GM21723 (cell line): ENCODE data around the gene EFEMP1.

Source experiments
- ATAC-seq: cut with Tn5 transposase; IDR thresholded peaks from one replicate; pipeline ENCODE4 v1.9.1; 2021; ENCODE audit warnings: mild to moderate bottlenecking, moderate library complexity; ENCODE audit not compliant: unreplicated experiment

EFEMP1 gene

DNA sequence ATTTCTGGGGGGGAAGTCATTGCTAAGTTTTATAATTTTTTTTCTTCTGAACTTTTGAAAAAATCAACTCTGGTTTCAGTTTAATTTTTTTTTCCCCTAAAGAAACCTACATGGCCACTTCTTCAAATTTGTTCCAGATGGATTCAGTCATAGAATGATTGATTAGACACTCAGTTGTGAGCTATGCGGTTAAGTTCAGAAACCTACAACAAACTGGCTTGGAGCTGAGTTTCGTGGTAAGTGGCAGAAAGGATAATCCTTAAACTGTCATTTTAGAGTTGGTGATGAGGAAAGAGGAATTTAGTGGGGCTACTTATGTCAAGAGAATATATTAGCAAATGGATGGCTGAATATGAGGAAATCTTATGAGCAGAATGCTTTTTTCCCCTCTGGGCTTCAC, 23.7 kb downstream of the EFEMP1 start:
- no peak for ATAC-seq

GRCh38 chr2:55898386-55899040, 25.1 kb downstream of the EFEMP1 start:
- no peak for ATAC-seq

DNA sequence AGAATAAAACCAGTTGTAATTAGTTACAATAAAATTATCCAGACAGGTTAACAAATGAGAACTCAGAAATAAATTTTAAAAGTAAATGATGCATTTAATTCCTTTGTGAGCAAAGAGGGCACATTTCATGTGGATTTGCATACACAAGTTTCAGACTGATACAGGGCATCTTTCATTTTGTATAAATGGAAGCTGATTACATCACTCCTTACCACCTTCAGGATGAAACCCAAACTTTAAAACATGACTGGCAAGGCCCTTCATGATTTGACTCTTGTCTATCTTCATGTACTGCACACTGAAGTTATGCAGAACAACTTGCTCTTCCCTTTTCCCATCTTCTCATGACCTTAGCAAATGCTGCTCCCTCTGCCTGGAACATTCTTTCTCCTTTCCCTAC, 26.9 kb downstream of the EFEMP1 start:
- no peak for ATAC-seq

GRCh38 chr2:55894720-55895119, 28.9 kb downstream of the EFEMP1 start:
- ATAC-seq, result no peak

- no peak for ATAC-seq
Observed at GRCh38 chr2:55891671-55892094, 31.9 kb downstream of the EFEMP1 start.

GRCh38 chr2:55888936-55889335, 34.6 kb downstream of the EFEMP1 start:
- ATAC-seq, result no peak

DNA sequence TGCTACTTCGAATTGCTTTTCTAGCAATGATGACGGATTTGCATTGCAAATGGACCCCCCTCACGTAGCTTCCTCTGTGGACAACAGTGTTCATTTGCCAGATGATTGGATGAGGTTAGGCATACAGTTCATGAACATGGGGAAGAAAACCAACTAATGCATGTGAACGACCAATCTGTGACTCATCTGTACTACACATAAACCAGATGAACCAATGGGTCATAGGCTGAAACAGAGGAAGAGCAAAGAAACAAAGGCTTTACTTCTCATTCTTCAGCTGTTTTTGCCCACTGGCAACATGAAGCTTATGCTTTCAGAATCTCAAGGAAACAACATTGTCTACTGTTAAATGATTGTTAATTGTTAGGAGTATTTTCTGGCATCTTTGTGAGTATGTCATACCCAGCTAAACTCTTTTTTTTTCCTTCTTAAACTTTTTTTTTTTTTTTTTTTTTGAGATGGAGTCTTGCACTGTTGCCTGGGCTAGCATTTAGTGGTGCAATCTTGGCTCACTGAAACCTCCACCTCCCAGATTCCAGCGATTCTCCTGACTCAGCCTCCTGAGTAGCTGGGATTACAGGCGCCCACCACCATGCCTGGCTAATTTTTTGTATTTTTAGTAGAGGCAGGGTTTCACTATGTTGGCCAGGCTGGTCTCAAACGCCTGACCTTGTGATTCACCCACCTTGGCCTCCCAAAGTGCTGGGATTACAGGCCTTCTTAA, 35.5 kb downstream of the EFEMP1 start:
- no peak for ATAC-seq

DNA sequence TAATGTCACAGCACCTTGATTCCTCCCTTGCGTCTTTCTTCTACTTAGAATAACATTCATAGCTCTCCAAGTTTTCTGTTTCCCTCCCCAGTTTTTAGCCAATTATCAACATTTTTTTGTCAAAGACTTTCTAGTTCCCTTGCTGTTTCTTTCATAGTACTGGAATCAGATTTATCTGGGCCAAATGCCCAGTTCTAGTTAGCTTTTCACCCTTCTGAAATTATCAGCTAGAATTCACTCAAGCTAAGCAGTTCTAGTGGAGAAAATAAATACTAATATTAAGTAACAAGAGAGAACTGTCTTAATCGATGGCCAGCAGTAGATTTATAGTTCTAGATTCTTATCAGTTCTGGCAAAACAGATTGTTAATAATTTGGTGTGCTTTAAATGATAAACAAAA, 36.2 kb downstream of the EFEMP1 start:
- ATAC-seq, result no peak

DNA sequence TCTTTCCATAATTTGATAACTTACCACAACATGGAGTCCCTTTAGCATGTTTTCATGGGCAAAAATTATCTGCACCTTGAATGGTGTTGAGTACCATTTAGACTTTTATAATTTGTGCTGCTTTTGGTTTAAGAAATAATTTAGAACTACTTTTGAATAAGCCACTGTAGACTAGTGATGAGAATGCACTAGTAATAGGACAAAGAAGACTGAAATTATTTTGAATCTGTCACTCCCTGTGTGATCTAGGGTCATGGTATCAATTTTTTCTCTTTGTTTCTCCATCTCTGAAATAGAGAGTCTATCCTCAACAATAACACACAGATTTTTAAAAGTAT, 37.7 kb downstream of the EFEMP1 start:
- no peak for ATAC-seq

DNA sequence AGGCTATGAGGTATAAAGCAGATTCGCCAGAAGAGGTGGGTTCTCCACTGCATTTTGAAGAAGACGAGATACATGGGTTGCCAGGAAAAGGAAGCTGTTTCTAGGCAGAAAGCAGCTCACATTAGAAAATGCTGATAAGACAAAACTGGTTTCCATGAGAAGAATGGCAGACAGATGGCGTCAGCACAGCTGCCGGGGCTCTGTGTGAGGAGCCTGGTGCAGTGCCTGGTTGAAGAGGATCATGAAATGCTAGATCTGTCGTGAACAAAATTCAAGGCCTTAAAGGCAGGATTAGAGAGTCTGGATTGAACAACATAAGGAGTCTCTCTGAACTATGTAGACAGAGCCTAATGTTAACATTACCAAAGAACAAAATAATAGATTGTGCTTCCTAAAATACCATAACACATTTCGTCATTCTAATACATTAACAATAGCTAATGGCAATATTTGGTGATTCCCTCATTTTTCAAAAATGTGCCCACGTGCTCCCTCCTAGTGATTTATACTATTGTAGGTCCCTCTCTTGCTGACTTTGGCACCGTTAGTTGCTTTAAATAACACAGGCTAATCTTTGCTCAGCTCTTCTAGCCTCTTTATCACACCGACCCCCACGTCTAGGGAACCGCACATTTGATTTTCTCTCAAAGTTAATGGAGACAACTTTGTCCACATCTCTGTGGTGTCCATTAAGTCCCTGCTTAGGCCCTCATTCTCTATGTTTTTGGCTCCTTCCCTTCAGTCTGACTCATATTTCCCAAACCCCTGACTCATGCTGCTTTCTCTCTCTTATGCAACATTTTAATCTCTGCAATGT, 38.2 kb downstream of the EFEMP1 start:
- no peak for ATAC-seq

- no peak for ATAC-seq
Observed at GRCh38 chr2:55883829-55884228, 39.8 kb downstream of the EFEMP1 start.

GRCh38 chr2:55883357-55883756, 40.2 kb downstream of the EFEMP1 start:
- ATAC-seq, result no peak

DNA sequence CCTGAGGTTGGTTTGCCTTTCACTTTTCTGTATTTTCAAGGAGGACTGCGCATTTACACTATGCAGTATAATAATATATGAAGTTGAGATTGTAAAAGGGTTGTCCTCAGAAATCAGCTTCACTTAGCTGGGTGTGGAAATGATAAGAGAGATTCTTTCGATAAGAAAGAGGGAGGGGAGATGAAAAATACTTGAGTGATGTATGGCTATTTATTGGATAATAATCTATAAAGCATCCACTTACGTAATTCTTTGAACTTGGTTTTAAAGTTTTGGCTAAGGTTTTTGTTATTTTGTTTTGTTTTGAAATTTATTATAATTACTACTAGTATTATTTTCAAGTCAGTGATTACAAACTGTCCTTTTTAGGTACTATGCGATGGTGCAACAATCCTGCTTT, 40.6 kb downstream of the EFEMP1 start:
- no peak for ATAC-seq

- no peak for ATAC-seq
Observed at GRCh38 chr2:55880416-55881143, 43.0 kb downstream of the EFEMP1 start.

DNA sequence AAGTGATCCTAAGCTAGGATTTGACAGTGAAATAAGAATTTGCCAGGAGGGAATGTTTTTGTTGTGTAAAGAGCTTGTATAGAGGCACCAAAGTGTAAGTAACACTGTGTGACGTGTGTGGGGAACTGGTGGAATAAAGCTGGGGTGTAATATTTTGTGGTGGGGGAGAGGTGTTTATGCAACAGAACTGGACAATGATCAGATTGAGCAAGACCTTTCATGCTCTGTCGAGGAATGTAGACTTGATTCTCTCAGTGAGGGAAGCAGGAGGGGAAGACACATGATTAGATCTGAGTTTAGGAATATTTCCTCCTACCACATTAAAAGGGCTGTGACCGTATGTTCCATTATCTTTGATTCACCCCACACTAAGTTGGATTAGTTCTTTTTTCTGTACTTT, 43.6 kb downstream of the EFEMP1 start:
- no peak for ATAC-seq

DNA sequence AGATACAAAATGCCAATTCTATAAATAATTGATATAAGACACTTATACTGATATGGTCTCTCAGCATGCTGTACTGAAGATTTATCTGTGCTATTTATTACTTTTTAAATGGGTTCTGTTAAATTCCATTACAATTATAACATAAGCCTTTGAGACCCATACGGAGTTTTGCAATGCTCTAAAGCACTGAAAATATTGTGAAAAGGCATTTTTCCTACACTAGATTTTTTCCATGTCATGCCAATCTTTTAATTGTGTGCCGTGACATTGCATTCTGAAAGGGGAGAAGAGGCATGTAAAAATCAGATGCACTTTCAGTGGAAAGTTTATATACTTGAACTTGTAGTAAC, 46.5 kb downstream of the EFEMP1 start:
- no peak for ATAC-seq

GRCh38 chr2:55876429-55877086, 47.0 kb downstream of the EFEMP1 start:
- no peak for ATAC-seq

- no peak for ATAC-seq
Observed at GRCh38 chr2:55875434-55876135, 48.0 kb downstream of the EFEMP1 start.

- no peak for ATAC-seq
Observed at GRCh38 chr2:55874338-55874737, 49.2 kb downstream of the EFEMP1 start.

DNA sequence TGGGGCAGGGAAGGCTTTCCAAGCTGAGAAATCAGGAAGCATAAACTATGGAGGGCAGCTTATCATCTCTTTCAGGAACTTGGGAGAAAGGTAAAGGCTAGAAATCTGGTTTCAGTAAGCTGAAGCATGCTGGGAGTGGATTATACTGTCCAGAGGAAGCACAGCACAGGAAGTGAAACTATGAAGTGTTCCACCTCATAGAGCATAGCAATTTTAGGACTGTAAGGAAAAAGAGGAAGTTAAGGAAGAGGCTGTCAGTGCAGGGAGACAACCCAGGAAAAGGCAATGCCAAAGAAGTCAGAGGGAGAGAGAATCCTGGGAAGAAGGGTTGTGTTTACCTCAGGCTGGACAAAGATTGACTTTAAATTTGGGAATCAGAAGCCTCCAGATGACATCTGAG, 51.9 kb downstream of the EFEMP1 start:
- no peak for ATAC-seq
